K562 (cell line): ENCODE measurements around the gene CENPX. TPM values are rescaled to one million over a fixed set of nuclear protein-coding genes. Genes with fewer than 3 reads are reported as not detected.

ENCODE experiments used
- CEBPG ChIP-seq, 3 experiments: fragments of 200-800 bp in 1 of 3; sonication (Bioruptor generic) in 1 of 3; sonication (generic) in 1 of 3; formaldehyde crosslinking in 1 of 3; IDR thresholded peaks in 2 of 3; conservative IDR thresholded peaks in 1 of 3; 2 replicates each; pipeline versions ENCODE4 v1.6.1 to v1.8.0; 2016 to 2022; ENCODE audit warnings: missing compliant biosample characterization in 2 of 3, missing genetic modification characterization in 2 of 3, mild to moderate bottlenecking in 1 of 3, missing genetic modification reagents in 1 of 3
- DPF2 ChIP-seq: fragments of 450-650 bp; IDR thresholded peaks from 2 replicates; pipeline ENCODE4 v1.6.1; 2016
- GABPA ChIP-seq: fragments of 200-800 bp; sonication (Bioruptor generic); conservative IDR thresholded peaks from 2 replicates; pipeline ENCODE4 v1.6.1; 2016; ENCODE audit warnings: low read depth, missing genetic modification characterization, missing compliant biosample characterization
- KLF6 ChIP-seq: fragments of 250-450 bp; sonication (Bioruptor Pico); IDR thresholded peaks from 2 replicates; pipeline ENCODE4 v1.4.0; 2020; ENCODE audit warnings: mild to moderate bottlenecking, moderate library complexity, borderline replicate concordance
- L3MBTL2 ChIP-seq: fragments of 450-650 bp; IDR thresholded peaks from 2 replicates; pipeline ENCODE4 v1.6.1; 2016; ENCODE audit warnings: mild to moderate bottlenecking, moderate library complexity
- MTA2 ChIP-seq: fragments of 450-650 bp; IDR thresholded peaks from 2 replicates; pipeline ENCODE4 v1.6.1; 2016; ENCODE audit warnings: low read depth
- MTA3 ChIP-seq: fragments of 450-650 bp; formaldehyde crosslinking; IDR thresholded peaks from 2 replicates; pipeline ENCODE4 v1.6.1; 2017; ENCODE audit warnings: mild to moderate bottlenecking, borderline replicate concordance
- NFIX ChIP-seq: fragments of 250-450 bp; sonication (Bioruptor Pico); IDR thresholded peaks from 2 replicates; pipeline ENCODE4 v1.4.0; 2020; ENCODE audit warnings: low read depth, mild to moderate bottlenecking, moderate library complexity
- NR2C2 ChIP-seq, 2 experiments: fragments of 200-800 bp in 1 of 2; sonication (Bioruptor generic) in 1 of 2; sonication (generic) in 1 of 2; formaldehyde crosslinking in 1 of 2; IDR thresholded peaks; 2 replicates each; pipeline versions ENCODE4 v1.6.1 to v1.8.0; 2016 to 2022; ENCODE audit warnings: mild to moderate bottlenecking in 1 of 2, missing compliant biosample characterization in 1 of 2, missing genetic modification characterization in 1 of 2, missing genetic modification reagents in 1 of 2
- POLR2G ChIP-seq: fragments of 200-400 bp; formaldehyde crosslinking; IDR thresholded peaks from 2 replicates; pipeline ENCODE4 v1.6.1; 2017; ENCODE audit warnings: low read depth, mild to moderate bottlenecking, antibody characterized with exemption, low read length, moderate library complexity
- RBM17 ChIP-seq: fragments of 200-400 bp; formaldehyde crosslinking; IDR thresholded peaks from 2 replicates; pipeline ENCODE4 v1.6.1; 2017; ENCODE audit warnings: low read depth, mild to moderate bottlenecking, low read length, borderline replicate concordance
- RFX1 ChIP-seq: fragments of 450-650 bp; IDR thresholded peaks from 2 replicates; pipeline ENCODE4 v1.6.1; 2016; ENCODE audit warnings: mild to moderate bottlenecking, moderate library complexity
- SIN3A ChIP-seq, 2 experiments: fragments of 150-350 bp in 1 of 2; IDR thresholded peaks; 2 replicates each; pipeline ENCODE4 v1.6.1; 2011 to 2016; ENCODE audit warnings: borderline replicate concordance in 2 of 2, low read depth in 2 of 2, low read length in 2 of 2, mild to moderate bottlenecking in 2 of 2, moderate library complexity in 2 of 2; ENCODE audit not compliant: control insufficient read depth in 1 of 2
- SMAD4 ChIP-seq: fragments of 250-450 bp; sonication (Bioruptor Pico); conservative IDR thresholded peaks from 2 replicates; pipeline ENCODE4 v1.8.0; 2021; ENCODE audit warnings: inconsistent platforms, mild to moderate bottlenecking, moderate library complexity
- SMARCC2 ChIP-seq: fragments of 450-650 bp; IDR thresholded peaks from 2 replicates; pipeline ENCODE4 v1.6.1; 2017; ENCODE audit warnings: antibody characterized with exemption, moderate library complexity, mild to moderate bottlenecking, low read depth
- SOX6 ChIP-seq: fragments of 450-650 bp; IDR thresholded peaks from 2 replicates; pipeline ENCODE4 v1.6.1; 2014; ENCODE audit warnings: mild to moderate bottlenecking
- SUPT5H ChIP-seq: fragments of 450-650 bp; IDR thresholded peaks from 2 replicates; pipeline ENCODE4 v1.6.1; 2016
- TFAM ChIP-seq: fragments of 250-450 bp; sonication (Bioruptor Pico); conservative IDR thresholded peaks from 2 replicates; pipeline ENCODE4 v1.5.0; 2021; ENCODE audit warnings: mild to moderate bottlenecking, moderate library complexity
- TRIM24 ChIP-seq, 2 experiments: fragments of 450-650 bp; IDR thresholded peaks; 2 replicates each; pipeline ENCODE4 v1.6.1; 2016
- ZNF146 ChIP-seq: IDR thresholded peaks from one replicate; pipeline ENCODE4 v1.6.1; 2018; ENCODE audit warnings: missing compliant biosample characterization; ENCODE audit not compliant: unreplicated experiment
- ZNF282 ChIP-seq: sonication (generic); formaldehyde crosslinking; IDR thresholded peaks from 2 replicates; pipeline ENCODE4 v1.8.1; 2023; ENCODE audit warnings: missing genetic modification reagents
- ZNF551 ChIP-seq: fragments of 250-450 bp; sonication (Bioruptor Pico); IDR thresholded peaks from 2 replicates; pipeline ENCODE4 v1.5.0; 2021; ENCODE audit warnings: mild to moderate bottlenecking, moderate library complexity
- ZNF696 ChIP-seq: fragments of 250-450 bp; sonication (Bioruptor Pico); conservative IDR thresholded peaks from 2 replicates; pipeline ENCODE4 v1.4.0; 2020; ENCODE audit warnings: mild to moderate bottlenecking, moderate library complexity
- polyA plus RNA-seq, 8 experiments: library from polyadenylated mRNA; depleted of rRNA in 4 of 8; stranded (reverse) in 5 of 8; unstranded in 3 of 8; fragments of >200 nt; fragmentation: Nextera tagmentation in 2 of 8; fragmentation: Illumina TruSeq in 1 of 8; extraction: Ambion mirVana in 2 of 8; extraction: Trizol in 1 of 8; gene quantifications; 2 replicates each; pipeline versions ENCODE4 v1.2.1 to v1.2.3, GENCODE V29; 2011 to 2014; ENCODE audit warnings: inconsistent platforms in 1 of 8, missing spikeins in 1 of 8
- total RNA-seq, 7 experiments: library from RNA; depleted of rRNA in 6 of 7; stranded (reverse); fragments of >200 nt in 6 of 7; fragmentation: Illumina TruSeq in 2 of 7; extraction: Trizol in 2 of 7; gene quantifications; 2 replicates each; pipeline versions ENCODE4 v1.2.1 to v1.2.3, GENCODE V29; 2011 to 2021; ENCODE audit warnings: low replicate concordance in 1 of 7
- TF ChIP-seq, protein P1 (sequence below): fragments of 450-650 bp; formaldehyde crosslinking; IDR thresholded peaks from 2 replicates; pipeline ENCODE4 v1.4.0; 2022; ENCODE audit warnings: missing genetic modification characterization
- TF ChIP-seq, protein P2 (sequence below): fragments of 250-450 bp; sonication (Bioruptor Pico); IDR thresholded peaks from 2 replicates; pipeline ENCODE4 v1.5.0; 2020; ENCODE audit warnings: mild to moderate bottlenecking

The CENPX gene
- total and polyA plus RNA-seq, 9 of the 15 experiments (the other 6 are each of a cell fraction or from before 2014, with no cell fraction given), result 32.7 to 352 (median 127) TPM

DNA sequence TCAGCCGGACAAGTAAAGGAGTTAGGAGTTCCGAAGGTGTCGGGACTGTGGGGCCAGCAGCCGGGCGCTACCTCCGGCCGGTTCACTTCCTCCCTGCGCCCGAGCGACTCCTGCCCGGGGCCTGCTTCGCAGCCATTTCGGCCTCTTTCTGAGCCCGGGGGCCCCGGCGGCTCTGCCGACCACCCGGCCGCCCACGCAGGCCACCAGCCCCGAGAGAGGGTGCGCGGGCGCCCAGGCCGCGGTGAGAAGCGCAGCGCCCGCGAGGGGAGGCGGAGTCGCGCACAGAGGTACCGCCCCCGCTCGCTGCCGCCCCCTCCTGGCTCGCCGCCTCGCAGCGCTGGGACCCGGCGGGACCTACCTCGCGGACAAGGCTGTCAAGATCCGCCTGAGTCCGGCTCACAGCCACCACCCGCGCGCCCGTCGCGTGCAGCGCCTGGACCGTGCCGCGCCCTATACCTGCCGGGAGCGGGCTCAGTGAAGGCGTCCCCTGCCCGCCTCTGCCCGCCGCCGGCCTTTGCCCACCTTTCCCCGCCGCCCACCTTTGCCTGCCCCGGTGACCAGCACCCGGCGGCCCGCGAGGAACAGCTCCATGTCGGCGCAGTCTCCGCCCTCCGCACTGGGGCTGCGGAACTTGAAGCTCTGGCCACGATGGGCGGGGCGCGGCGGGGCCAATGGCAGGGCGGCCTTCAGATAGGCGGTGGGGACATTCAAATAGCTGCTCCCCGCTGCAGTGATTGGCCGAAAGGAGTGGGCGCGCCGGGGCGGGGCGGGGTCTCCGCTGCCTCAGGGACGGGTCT lies 14.6 kb upstream of the CENPX start, which contains the start of gene DCXR (continued):
- 0 out of 2 replicates have a peak, but pooled peaks have one; percentile 69 for TF ChIP-seq NR2C2 (CRISPR knock-in tag; IDR thresholded peaks at IDR 0.05)
- peak; percentile 51; the same call in 1 of the 2 replicates for TF ChIP-seq NR2C2 (tag; IDR thresholded peaks at IDR 0.05)
- TF ChIP-seq L3MBTL2, result peak; percentile 87
- no peak for TF ChIP-seq ZNF551 (CRISPR knock-in tag)
- no peak for TF ChIP-seq RFX1
- no peak for TF ChIP-seq NFIX (CRISPR knock-in tag)
- no peak for TF ChIP-seq ZNF696 (CRISPR knock-in tag)
- peak; percentile 67; the same call in 1 of the 2 replicates for TF ChIP-seq ZNF282 (CRISPR knock-in tag)
- TF ChIP-seq MTA3, result peak; percentile 80; the same call in 1 of the 2 replicates
- no peak for TF ChIP-seq RBM17
- no peak for TF ChIP-seq TFAM (CRISPR knock-in tag)
- peak; percentile 99 for TF ChIP-seq SUPT5H
- TF ChIP-seq ZNF146 (CRISPR knock-in tag), result no peak
- peak; percentile 99 for TF ChIP-seq POLR2G
- TF ChIP-seq MTA2, result no peak
- TF ChIP-seq GABPA (tag), result no peak; the same call in 1 of the 2 replicates
- no peak; the same call in 1 of the 2 replicates for TF ChIP-seq SMARCC2
- TF ChIP-seq, protein P1, sequence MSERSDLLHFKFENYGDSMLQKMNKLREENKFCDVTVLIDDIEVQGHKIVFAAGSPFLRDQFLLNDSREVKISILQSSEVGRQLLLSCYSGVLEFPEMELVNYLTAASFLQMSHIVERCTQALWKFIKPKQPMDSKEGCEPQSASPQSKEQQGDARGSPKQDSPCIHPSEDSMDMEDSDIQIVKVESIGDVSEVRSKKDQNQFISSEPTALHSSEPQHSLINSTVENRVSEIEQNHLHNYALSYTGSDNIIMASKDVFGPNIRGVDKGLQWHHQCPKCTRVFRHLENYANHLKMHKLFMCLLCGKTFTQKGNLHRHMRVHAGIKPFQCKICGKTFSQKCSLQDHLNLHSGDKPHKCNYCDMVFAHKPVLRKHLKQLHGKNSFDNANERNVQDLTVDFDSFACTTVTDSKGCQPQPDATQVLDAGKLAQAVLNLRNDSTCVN, result peak; percentile 35; the same call in 1 of the 2 replicates
- peak in 1 of 2 experiments; percentile 52; a peak in 1 of 4 replicates for TF ChIP-seq TRIM24 (IDR thresholded peaks at IDR 0.05)
- TF ChIP-seq CEBPG (CRISPR knock-in tag; IDR thresholded peaks at IDR 0.05), result no peak
- no peak for TF ChIP-seq CEBPG (tag; conservative IDR thresholded peaks at IDR 0.05 in 1 of 2, IDR thresholded peaks at IDR 0.05 in 1 of 2)
- peak; percentile 64; the same call in 1 of the 2 replicates for TF ChIP-seq SMAD4 (CRISPR knock-in tag)
- TF ChIP-seq, protein P2, sequence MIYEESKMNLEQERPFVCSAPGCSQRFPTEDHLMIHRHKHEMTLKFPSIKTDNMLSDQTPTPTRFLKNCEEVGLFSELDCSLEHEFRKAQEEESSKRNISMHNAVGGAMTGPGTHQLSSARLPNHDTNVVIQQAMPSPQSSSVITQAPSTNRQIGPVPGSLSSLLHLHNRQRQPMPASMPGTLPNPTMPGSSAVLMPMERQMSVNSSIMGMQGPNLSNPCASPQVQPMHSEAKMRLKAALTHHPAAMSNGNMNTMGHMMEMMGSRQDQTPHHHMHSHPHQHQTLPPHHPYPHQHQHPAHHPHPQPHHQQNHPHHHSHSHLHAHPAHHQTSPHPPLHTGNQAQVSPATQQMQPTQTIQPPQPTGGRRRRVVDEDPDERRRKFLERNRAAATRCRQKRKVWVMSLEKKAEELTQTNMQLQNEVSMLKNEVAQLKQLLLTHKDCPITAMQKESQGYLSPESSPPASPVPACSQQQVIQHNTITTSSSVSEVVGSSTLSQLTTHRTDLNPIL (CRISPR knock-in tag), result no peak
- no peak for TF ChIP-seq DPF2
- peak in 1 of 2 experiments; percentile 77; a peak in 2 of 4 replicates for TF ChIP-seq SIN3A (IDR thresholded peaks at IDR 0.05; ENCODE audit: borderline replicate concordance in 2 of 2, control insufficient read depth in 1 of 2, low read depth in 2 of 2, low read length in 2 of 2)
- peak; percentile 23; the same call in 1 of the 2 replicates for TF ChIP-seq KLF6 (CRISPR knock-in tag)
- peak; percentile 64 for TF ChIP-seq SOX6
